Naive B cell (primary cell): Measurements from ENCODE around the gene CYTL1. TPM values are rescaled to one million over a fixed set of nuclear protein-coding genes. Genes with fewer than 3 reads are reported as not detected.
A peak's percentile ranks its signal among the peaks of the same experiment; 100 is the strongest.

Experiments
- ATAC-seq, 2 donors: fragments of 150-1000 bp; cut with Tn5 transposase; 2 replicates each; pipeline ENCODE4 v1.10.0; 2021; ENCODE audit warnings: low read depth in 2 of 2, mild to moderate bottlenecking in 2 of 2, moderate library complexity in 2 of 2
- DNase-seq: peaks from one replicate; pipeline ENCODE4 v3.0.0; 2022
- H3K27ac Mint-ChIP-seq, 6 donors: one replicate each; pipeline ENCODE4 v1.8.0; 2020 to 2022; ENCODE audit warnings: mild to moderate bottlenecking in 6 of 6, mixed read lengths in 6 of 6, moderate library complexity in 5 of 6, inconsistent platforms in 2 of 6
- H3K27me3 Mint-ChIP-seq, 3 donors: one replicate each; pipeline ENCODE4 v1.8.0; 2021 to 2022; ENCODE audit warnings: mixed read lengths in 3 of 3, mild to moderate bottlenecking in 1 of 3
- H3K36me3 Mint-ChIP-seq, 2 donors: one replicate each; pipeline ENCODE4 v1.8.0; 2020 to 2022; ENCODE audit warnings: mixed read lengths in 2 of 2, inconsistent platforms in 1 of 2, mild to moderate bottlenecking in 1 of 2
- H3K4me1 Mint-ChIP-seq, 3 donors: one replicate each; pipeline ENCODE4 v1.8.0; 2020 to 2022; ENCODE audit warnings: mixed read lengths in 3 of 3, inconsistent platforms in 1 of 3, mild to moderate bottlenecking in 1 of 3, moderate library complexity in 1 of 3
- H3K4me3 Mint-ChIP-seq, 8 donors: one replicate each; pipeline ENCODE4 v1.8.0; 2020 to 2022; ENCODE audit warnings: mild to moderate bottlenecking in 8 of 8, mixed read lengths in 8 of 8, moderate library complexity in 8 of 8, inconsistent platforms in 2 of 8
- H3K9me3 Mint-ChIP-seq, 7 donors: one replicate each; pipeline ENCODE4 v1.8.0; 2020 to 2022; ENCODE audit warnings: mixed read lengths in 7 of 7, mild to moderate bottlenecking in 5 of 7, inconsistent platforms in 2 of 7, moderate library complexity in 1 of 7
- polyA plus RNA-seq, 6 donors: library from polyadenylated mRNA; unstranded; fragments of 300-500 nt; fragmentation: Illumina TruSeq; gene quantifications; one replicate each; pipeline ENCODE4 v1.2.3, GENCODE V29; 2021; ENCODE audit warnings: low read depth in 6 of 6

Gene CYTL1
- polyA plus RNA-seq, 6 donors from 2014 or later, result not detected

DNA sequence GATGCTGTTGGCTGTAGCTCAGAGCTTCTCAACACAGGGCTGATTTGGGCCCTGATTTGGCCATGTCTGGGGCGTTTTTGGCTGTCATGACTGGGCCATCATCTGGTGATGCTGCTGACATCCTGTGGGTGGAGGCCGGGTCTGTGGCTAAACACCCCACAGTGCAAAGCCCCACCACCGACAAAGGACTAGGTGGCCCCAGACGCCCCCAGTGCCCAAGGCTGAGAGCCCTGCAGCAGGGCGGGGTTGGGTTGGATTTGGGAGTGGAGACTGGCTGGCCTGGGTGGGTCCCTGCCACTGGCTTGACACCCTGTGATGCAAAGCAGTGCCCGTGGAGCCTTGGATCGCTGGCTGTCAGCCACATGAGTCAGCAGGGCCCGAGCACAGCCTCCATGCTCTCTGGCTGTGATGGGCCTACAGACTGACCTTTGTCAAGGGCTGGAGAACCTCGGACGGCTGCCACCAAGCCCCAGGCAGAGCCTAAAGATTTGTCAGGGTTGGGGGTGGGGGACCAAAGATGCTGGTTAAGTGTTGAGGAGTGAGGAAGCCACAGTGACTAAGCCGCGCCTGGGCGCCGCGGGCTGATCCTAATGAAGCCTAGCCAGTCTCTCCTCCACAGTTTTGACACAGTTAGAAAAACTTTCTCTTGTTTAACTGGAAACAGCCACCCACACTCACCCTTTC is 28.3 kb downstream of the CYTL1 start:
- no peak for ATAC-seq
- Mint-ChIP-seq H3K9me3 (no peaks in the 10 kb centered on the region), H3K4me3 (no peak overlapping the region), H3K36me3 (no peaks in the 10 kb centered on the region), H3K27me3 (peaks cover under 1 to 18% (median 17%) of the 10 kb centered on the region in 3 donors), H3K4me1 (peaks cover 16 to 23% (median 16%) of the 10 kb centered on the region in 3 donors), H3K27ac (peak overlapping the region in 1 of 6 donors; percentile 37)
- DNase-seq, result no peak

DNA sequence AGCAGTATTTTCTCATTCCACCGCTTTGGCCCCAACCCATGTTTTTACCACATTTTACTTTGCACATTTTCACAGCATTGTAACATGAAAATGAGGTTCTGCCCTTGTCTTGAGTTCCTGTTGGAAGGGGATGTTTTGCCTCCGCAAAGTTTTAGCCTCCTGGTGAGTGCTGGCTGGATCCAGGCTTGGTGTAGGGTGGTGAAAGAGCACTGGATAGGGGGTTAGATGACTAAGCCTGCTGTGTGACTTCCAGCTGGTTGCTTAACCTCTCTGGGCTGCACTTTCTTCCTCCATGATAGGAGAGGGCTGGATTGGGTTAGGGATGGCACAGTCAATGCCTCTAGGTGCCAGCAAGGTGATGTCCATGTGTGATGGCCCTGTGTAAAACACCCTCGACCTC is 28.9 kb downstream of the CYTL1 start:
- Mint-ChIP-seq H3K36me3 (no peaks in the 10 kb centered on the region), H3K27ac (peak overlapping the region in 3 of 6 donors; percentile 27 to 64 (median 63)), H3K9me3 (no peaks in the 10 kb centered on the region), H3K4me1 (peaks cover 14 to 23% (median 16%) of the 10 kb centered on the region in 3 donors), H3K27me3 (peaks cover 0 to 17% (median 16%) of the 10 kb centered on the region in 3 donors), H3K4me3 (no peak overlapping the region)
- ATAC-seq (no peak), DNase-seq (no peak)

DNA sequence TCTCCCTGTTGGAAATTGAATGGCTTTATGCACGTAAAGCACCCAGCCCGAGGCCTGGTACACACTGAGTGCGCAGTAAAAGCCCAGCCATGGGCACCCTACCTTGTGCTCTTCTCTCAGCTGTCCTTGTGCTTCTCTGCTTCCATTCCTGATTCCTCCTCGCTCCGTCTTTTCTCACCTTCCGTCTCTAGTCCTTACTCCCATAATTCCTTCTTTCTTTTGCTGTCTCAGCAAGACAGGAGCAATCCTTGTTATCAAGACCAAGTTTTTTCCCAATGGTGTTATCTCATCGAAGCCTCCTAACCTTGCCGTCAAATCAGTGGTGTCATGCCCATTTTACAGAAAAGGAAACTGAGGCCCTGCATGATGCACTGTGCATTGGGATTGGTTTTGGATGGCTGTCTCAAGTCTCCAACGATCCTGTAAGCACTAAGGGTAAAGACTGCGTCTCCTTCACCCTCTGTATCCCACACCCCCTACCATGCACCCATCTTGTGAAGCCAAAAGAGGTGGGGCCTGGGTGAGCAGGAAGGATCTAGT is 30.1 kb downstream of the CYTL1 start:
- peaks cover 5 to 12% (median 6%) of the 10 kb centered on the region in 3 donors for H3K4me1 Mint-ChIP-seq
- DNase-seq (no peak), ATAC-seq (no peak)
- peak overlapping the region in 1 of 6 donors; percentile 6 for H3K27ac Mint-ChIP-seq
- H3K9me3 Mint-ChIP-seq, result no peaks in the 10 kb centered on the region
- H3K27me3 Mint-ChIP-seq, result peaks cover 0 to 11% (median 7%) of the 10 kb centered on the region in 3 donors
- H3K4me3 Mint-ChIP-seq, result no peak overlapping the region
- no peaks in the 10 kb centered on the region for H3K36me3 Mint-ChIP-seq

DNA sequence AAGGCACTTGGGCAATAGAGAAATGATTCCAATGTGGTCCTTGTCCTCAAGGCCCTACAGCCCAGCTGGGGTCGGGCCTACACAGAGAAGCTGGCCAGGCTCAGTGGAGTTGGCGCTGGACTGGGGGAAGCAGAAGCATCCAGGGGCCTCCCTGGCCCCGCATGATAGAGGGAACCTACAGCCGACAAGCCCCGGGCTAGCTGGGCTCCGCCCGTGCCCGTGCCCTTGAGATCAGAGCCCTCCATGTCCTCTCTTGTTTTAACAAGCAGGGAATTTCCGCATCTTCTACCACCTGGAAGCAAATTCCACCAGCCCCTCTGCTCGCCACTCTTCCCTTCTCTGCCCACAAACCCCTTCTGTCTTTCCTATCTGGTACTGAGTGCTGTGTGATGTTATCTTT is 31.6 kb downstream of the CYTL1 start:
- Mint-ChIP-seq H3K4me1 (no peaks in the 10 kb centered on the region), H3K27ac (peak overlapping the region in 2 of 6 donors; percentile 47 to 69), H3K9me3 (no peaks in the 10 kb centered on the region), H3K4me3 (no peak overlapping the region), H3K36me3 (no peaks in the 10 kb centered on the region), H3K27me3 (peaks cover 0 to 5% (median 0%) of the 10 kb centered on the region in 3 donors)
- DNase-seq, result no peak
- no peak for ATAC-seq

DNA sequence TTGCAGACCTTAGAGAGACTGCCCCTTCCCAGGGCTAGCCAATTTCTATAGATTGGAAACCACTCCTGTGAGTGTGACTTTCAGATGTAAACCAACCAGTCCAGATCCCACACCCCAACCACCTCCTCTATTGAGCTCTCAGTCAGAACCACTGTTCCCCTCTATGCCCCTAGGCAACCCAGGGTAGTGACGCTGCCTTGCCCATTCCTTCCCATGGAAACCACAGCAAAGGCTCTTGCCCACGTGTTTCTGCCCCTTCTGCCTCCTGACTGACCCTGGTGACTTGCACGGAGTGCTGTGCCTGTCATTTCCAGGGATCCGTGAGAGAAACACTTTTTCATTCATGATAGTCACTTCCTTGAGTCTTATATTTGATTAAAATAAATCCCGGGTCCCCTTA is 32.4 kb downstream of the CYTL1 start:
- no peak overlapping the region for H3K4me3 Mint-ChIP-seq
- DNase-seq (no peak), ATAC-seq (no peak)
- peak overlapping the region in 1 of 6 donors; percentile 71 for H3K27ac Mint-ChIP-seq
- H3K36me3 Mint-ChIP-seq, result no peaks in the 10 kb centered on the region
- peaks cover 0 to 4% (median 0%) of the 10 kb centered on the region in 3 donors for H3K4me1 Mint-ChIP-seq
- H3K27me3 Mint-ChIP-seq, result peaks cover 0 to 8% (median 5%) of the 10 kb centered on the region in 3 donors
- no peaks in the 10 kb centered on the region for H3K9me3 Mint-ChIP-seq

DNA sequence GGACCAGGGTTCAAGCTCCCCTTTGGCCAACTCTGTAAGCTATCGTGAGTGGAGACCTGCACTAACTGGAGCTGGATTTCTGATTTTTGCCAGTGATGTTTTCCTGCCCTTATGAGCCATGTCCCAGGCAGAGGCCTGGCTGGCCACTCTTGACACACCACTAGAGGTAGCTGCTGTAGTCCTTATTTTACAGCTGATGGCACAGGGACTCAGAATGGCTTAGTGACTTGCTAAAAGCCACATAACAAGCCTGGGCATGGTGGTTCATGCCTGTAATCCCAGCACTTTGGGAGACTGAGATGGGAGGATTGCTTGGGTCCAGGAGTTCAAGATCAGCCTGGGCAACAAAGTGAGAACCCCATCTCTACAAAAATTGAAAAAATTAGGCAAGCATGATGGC is 33.4 kb downstream of the CYTL1 start:
- DNase-seq, result no peak
- Mint-ChIP-seq H3K4me1 (peaks cover 0 to 4% (median 0%) of the 10 kb centered on the region in 3 donors), H3K27me3 (peaks cover 0 to 8% (median 5%) of the 10 kb centered on the region in 3 donors), H3K4me3 (no peak overlapping the region), H3K36me3 (no peaks in the 10 kb centered on the region), H3K27ac (no peak overlapping the region), H3K9me3 (no peaks in the 10 kb centered on the region)
- no peak for ATAC-seq

DNA sequence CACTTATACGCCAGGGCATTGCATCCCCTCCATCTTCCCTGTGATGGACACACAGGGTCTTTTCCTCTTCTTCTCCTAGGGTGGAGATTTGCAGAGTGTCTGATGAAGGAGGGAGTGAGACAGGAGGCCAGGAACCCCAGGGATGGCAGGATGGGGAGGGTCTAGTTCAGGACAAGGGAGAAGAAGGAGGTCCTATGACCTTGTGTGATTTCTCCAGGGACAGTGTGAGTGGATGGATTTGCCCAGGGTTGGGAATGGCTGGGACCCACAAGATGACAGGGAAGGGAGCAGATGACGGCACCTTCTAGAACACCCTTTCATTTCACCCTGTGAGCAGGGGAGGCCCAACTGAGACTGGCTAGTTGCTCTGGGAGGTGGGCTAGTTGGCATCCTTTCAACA is 34.2 kb downstream of the CYTL1 start:
- Mint-ChIP-seq H3K4me1 (peaks cover 0 to 4% (median 0%) of the 10 kb centered on the region in 3 donors), H3K9me3 (no peaks in the 10 kb centered on the region), H3K4me3 (no peak overlapping the region), H3K27ac (peak overlapping the region in 3 of 6 donors; percentile 1 to 91 (median 29)), H3K27me3 (peaks cover 0 to 8% (median 5%) of the 10 kb centered on the region in 3 donors), H3K36me3 (no peaks in the 10 kb centered on the region)
- ATAC-seq (no peak), DNase-seq (no peak)

DNA sequence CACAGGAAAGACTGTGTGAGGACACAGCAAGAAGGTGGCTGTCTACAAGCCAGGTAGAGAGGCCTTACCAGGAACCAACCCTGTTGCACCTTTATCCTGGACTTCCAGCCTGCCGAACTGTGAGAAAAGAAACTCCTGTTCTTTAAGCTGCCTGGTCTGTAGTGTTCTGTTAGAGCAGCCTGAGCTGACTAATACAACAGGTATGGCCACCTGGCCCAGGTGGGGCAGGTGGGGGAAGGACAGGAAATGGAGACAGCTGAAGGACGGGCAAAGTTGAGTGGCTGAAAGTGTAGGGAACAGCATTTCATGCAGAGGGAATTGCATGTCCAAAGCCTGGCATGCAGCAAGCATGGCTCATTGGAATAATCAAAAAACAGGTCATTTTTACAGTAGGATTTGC is 35.1 kb downstream of the CYTL1 start:
- Mint-ChIP-seq H3K27me3 (peaks cover 0 to 8% (median 5%) of the 10 kb centered on the region in 3 donors), H3K9me3 (peaks cover 0 to 5% (median 0%) of the 10 kb centered on the region in 7 donors), H3K4me3 (no peak overlapping the region), H3K27ac (no peak overlapping the region), H3K4me1 (peaks cover 0 to 4% (median 0%) of the 10 kb centered on the region in 3 donors), H3K36me3 (no peaks in the 10 kb centered on the region)
- DNase-seq (no peak), ATAC-seq (no peak)

DNA sequence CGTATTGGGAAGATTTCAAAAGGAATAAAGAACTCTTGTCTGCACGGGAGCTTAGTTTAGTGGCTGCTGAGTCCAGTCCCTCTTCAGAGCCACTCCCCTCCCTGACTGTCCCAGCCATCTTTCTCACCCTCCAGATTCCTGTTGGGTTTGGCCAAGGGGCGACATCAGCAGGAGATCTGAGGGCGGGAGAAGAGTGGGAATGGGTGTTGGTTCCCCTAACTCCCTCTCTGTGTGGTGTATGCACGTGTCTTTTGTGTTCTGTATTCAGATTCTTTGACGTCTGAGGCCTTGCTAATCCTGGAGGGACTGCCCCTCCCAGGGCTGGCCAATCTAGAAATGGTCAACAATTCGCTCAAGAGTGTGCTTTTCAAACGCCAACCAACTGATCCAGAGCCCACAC is 37.4 kb downstream of the CYTL1 start:
- ATAC-seq (no peak), DNase-seq (no peak)
- H3K27ac Mint-ChIP-seq, result no peak overlapping the region
- H3K4me1 Mint-ChIP-seq, result peaks cover 0 to 4% (median 0%) of the 10 kb centered on the region in 3 donors
- peaks cover 4 to 13% (median 9%) of the 10 kb centered on the region in 7 donors for H3K9me3 Mint-ChIP-seq
- H3K36me3 Mint-ChIP-seq, result peaks cover 4 to 11% of the 10 kb centered on the region in 2 donors
- no peak overlapping the region for H3K4me3 Mint-ChIP-seq
- peaks cover 0 to 16% (median 0%) of the 10 kb centered on the region in 3 donors for H3K27me3 Mint-ChIP-seq

DNA sequence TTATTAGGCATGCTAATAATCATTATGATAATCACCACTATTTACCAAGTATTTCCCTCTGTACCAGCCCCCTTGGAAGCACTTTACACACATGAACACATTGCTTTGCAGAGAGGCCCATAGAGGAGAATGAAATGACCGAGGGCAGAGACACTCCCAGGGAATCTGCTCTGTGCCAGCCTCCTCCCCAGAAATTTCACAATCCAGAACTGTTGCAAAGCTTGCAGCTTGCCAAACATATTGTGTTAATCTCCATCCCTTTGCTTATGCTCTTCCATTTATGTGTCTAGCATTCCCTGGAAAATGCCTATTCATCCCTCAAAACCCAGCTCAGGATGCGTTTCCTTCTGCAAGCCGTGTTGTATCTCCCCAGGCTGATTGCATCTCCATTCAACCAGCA is 37.8 kb downstream of the CYTL1 start:
- Mint-ChIP-seq H3K27me3 (peaks cover 0 to 16% (median 0%) of the 10 kb centered on the region in 3 donors), H3K4me1 (peaks cover 0 to 4% (median 0%) of the 10 kb centered on the region in 3 donors), H3K9me3 (peaks cover 4 to 16% (median 11%) of the 10 kb centered on the region in 7 donors), H3K36me3 (peaks cover 4 to 11% of the 10 kb centered on the region in 2 donors), H3K4me3 (no peak overlapping the region), H3K27ac (no peak overlapping the region)
- DNase-seq, result no peak
- no peak for ATAC-seq

DNA sequence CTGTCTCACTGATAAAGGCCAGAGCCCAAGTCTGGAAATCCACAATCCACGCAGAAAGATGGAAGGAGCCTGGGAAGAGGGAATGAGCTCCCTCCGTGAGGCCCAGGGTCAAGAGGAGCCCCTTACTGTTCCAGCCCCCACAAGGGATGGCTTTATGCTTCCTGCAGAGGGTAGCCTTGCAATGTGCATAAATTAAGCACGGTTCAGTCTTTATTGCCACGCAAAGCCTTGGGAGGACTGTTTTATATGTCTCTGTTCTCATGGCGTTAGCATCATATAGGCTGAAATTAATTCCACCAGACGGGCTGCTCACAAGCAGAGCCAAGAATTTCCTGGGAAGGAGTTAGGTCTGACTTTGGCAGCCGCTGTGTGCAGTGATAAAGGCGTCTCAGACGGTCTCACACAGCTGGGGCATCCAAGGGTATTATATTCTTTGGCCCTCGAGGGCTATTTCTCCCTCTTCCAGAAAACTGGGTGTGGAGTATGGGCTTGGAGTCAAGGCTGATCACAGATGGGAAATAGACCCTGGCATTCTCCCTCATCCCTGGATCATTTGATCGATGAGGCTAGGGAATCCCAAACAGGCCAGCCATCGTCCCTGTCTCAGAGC is 38.5 kb downstream of the CYTL1 start:
- DNase-seq (no peak), ATAC-seq (no peak)
- Mint-ChIP-seq H3K27me3 (peaks cover 0 to 16% (median 0%) of the 10 kb centered on the region in 3 donors), H3K36me3 (peaks cover 4 to 16% of the 10 kb centered on the region in 2 donors), H3K4me3 (no peak overlapping the region), H3K27ac (peak overlapping the region in 1 of 6 donors; percentile 83), H3K9me3 (peaks cover 8 to 22% (median 17%) of the 10 kb centered on the region in 7 donors), H3K4me1 (peaks cover 0 to 4% (median 0%) of the 10 kb centered on the region in 3 donors)

DNA sequence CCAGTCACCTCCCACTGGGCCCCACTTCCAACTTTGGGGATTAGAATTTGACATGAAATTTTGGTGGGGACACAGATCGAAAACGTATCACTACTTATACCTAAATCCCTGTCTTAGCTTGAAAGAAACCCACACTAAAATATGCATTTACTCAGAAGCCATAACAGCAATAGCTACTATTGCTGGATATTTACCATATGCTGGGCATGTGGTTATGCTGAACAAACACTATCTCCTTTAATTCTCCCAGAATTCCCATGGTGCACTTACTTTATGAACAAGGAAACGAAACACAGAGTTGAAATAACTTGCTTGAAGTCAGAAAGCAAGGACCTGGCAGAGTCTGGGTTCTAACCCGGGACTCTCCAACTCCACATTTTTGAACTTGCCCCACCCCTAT is 39.3 kb downstream of the CYTL1 start:
- peaks cover 0 to 4% (median 0%) of the 10 kb centered on the region in 3 donors for H3K4me1 Mint-ChIP-seq
- no peak overlapping the region for H3K27ac Mint-ChIP-seq
- peaks cover 0 to 16% (median 0%) of the 10 kb centered on the region in 3 donors for H3K27me3 Mint-ChIP-seq
- ATAC-seq (no peak), DNase-seq (no peak)
- peaks cover 4 to 23% of the 10 kb centered on the region in 2 donors for H3K36me3 Mint-ChIP-seq
- H3K4me3 Mint-ChIP-seq, result no peak overlapping the region
- H3K9me3 Mint-ChIP-seq, result peaks cover 12 to 30% (median 25%) of the 10 kb centered on the region in 7 donors

DNA sequence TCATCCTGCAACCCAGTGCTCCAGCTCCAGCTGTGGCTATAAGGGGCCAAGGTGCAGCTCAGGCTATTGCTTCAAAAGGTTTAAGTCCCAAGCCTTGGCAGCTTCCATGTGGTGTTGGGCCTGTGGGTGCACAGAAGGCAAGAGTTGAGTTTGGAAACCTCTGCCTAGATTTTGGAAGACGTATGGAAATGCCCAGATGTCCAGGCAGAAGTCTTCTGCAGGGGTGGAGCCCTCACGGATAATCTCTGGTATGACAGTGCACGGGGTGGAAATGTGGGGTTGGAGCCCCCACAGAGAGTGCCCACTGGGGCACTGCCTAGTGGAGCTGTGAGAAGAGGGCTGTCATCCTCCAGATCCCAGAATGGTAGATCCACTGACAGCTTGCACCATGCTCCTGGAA is 44.5 kb downstream of the CYTL1 start:
- Mint-ChIP-seq H3K27me3 (peaks cover 0 to 17% (median 7%) of the 10 kb centered on the region in 3 donors), H3K4me3 (no peak overlapping the region), H3K4me1 (no peaks in the 10 kb centered on the region), H3K36me3 (peaks cover 11 to 33% of the 10 kb centered on the region in 2 donors), H3K9me3 (peaks cover 16 to 42% (median 36%) of the 10 kb centered on the region in 7 donors), H3K27ac (no peak overlapping the region)
- ATAC-seq (no peak), DNase-seq (no peak)
